Measurements from ENCODE around the gene MED26. TPM values are rescaled to one million over a fixed set of nuclear protein-coding genes. Genes with fewer than 3 reads are reported as not detected.

The MED26 gene
- total and polyA plus RNA-seq, 9 of the 15 experiments (the other 6 are each of a cell fraction or from before 2014, with no cell fraction given): 0.71 to 15.1 (median 6.2) TPM

DNA sequence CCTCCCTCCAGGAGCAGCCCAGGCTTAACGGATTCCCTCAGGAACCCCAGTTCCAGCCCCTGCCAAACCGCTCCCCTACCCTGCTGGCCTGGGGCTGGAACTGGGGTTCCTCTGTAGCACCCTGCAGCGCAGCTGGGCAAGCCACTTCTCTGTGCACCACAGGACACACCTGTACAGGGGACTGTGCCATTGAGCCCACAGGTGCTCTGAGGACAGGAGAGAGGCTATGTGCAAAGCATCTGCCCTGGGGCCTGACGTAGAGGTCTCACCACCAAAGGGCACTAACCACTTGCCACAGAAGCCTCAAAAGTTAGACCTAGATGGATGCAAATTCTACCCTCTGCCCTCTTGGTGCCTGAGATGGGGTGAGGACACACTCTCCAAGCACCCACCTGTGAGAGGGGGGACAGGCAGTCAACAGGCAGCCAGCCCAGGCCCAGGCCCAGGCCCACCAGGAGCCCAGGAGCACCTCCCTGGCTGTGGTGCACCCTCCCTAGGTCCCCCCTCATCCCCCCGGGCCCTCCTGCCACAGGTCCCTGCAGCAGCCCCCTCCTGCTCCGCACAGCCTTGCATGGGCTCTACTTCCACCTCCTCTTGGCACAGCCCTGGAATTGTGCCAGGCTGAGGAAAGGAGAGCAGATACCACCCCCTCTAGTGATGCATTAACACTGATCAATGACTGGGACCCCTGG, 28.2 kb downstream of the MED26 start (continued):
- TF ChIP-seq MBD1 (CRISPR knock-in tag; IDR thresholded peaks at IDR 0.05) (no peak), SREBF1 (IDR thresholded peaks at IDR 0.05; ENCODE audit: borderline replicate concordance, low read depth, low read length) (no peak)

- Histone ChIP-seq H3K79me2 (ENCODE audit: control insufficient read depth, insufficient read depth, low read length) (peaks cover 98% of the 10 kb centered on the region), H4K20me1 (replicated peaks; ENCODE audit: control insufficient read depth, insufficient read depth, low read length) (peaks cover 73% of the 10 kb centered on the region), H2AFZ (ENCODE audit: low read depth, low read length) (no peak overlapping the region), H3K4me3 (no peak overlapping the region), H3K9me3 (replicated peaks; ENCODE audit: control insufficient read depth, insufficient read depth, low read depth, low read length) (no peaks in the 10 kb centered on the region), H3K27me3 (ENCODE audit: control insufficient read depth in 2 of 2, insufficient read depth in 2 of 2, low read length in 2 of 2) (no peaks in the 10 kb centered on the region), H3K4me2 (ENCODE audit: insufficient read depth, low read length) (no peak overlapping the region), H3K4me1 (replicated peaks in 1 of 2; ENCODE audit: control insufficient read depth in 2 of 2, insufficient read depth in 2 of 2, low read length in 2 of 2) (peaks cover 4 to 36% of the 10 kb centered on the region in 2 experiments; a peak in 4 of 5 replicates), H3K27ac (ENCODE audit: extremely low read depth, low read depth, low read length) (no peak overlapping the region), H3K36me3 (ENCODE audit: control insufficient read depth, insufficient read depth, low read length) (peaks cover 2% of the 10 kb centered on the region; the same call in 2 of the 3 replicates), H3K9me1 (ENCODE audit: control insufficient read depth, insufficient read depth, low read length) (peaks cover 7% of the 10 kb centered on the region), H3K9ac (ENCODE audit: insufficient read depth in 1 of 2, low read depth in 2 of 2, low read length in 2 of 2) (no peak overlapping the region)
- POLR2A ChIA-PET: interaction anchor here (0.7 to 1.6 kb wide), 5 partner anchors 8 to 25 kb away, joined by 3 to 5 read pairs (median 4); no protein-coding TSS in a partner anchor
- CTCF ChIA-PET (ENCODE audit: low intra/inter-chr PET ratio): no interaction called here
- intact Hi-C loops (cut with micrococcal nuclease) (no loop called here), in situ Hi-C loops (cut with MboI) (no loop called here)
- ATAC-seq (no peak), DNase-seq (ENCODE audit: extremely low read depth in 1 of 4, low spot score in 3 of 4) (no peak), FAIRE-seq (no peak)
- no TSS peak for BruUV-seq (replicated peaks)
- 75% methylated on average over 4 of the region's 4 CpGs for WGBS (ENCODE audit: insufficient coverage, low coverage, missing lambda C conversion rate)
- TF ChIP-seq ZNF696 (CRISPR knock-in tag; conservative IDR thresholded peaks at IDR 0.05) (no peak), RFX1 (IDR thresholded peaks at IDR 0.05) (no peak), FOXO4 (CRISPR knock-in tag; IDR thresholded peaks at IDR 0.05) (no peak), PHTF2 (CRISPR knock-in tag; IDR thresholded peaks at IDR 0.05) (no peak), USF1 (CRISPR knock-in tag; IDR thresholded peaks at IDR 0.05) (no peak), ELK1 (CRISPR knock-in tag; IDR thresholded peaks at IDR 0.05) (no peak), ZNF263 (CRISPR knock-in tag; IDR thresholded peaks at IDR 0.05; ENCODE audit: borderline replicate concordance) (no peak), ZNF785 (CRISPR knock-in tag; IDR thresholded peaks at IDR 0.05) (no peak), SRSF3 (IDR thresholded peaks at IDR 0.05; ENCODE audit: insufficient read depth, low read length) (no peak), MAFG (tag; conservative IDR thresholded peaks at IDR 0.05) (no peak), C11orf30 (IDR thresholded peaks at IDR 0.05; ENCODE audit: low read depth) (no peak), ZNF3 (CRISPR knock-in tag; IDR thresholded peaks at IDR 0.05) (no peak), FOXJ3 (CRISPR knock-in tag; IDR thresholded peaks at IDR 0.05) (no peak), KAT2B (IDR thresholded peaks at IDR 0.05; ENCODE audit: low read depth, low read length) (no peak), EHMT2 (IDR thresholded peaks at IDR 0.05) (no peak)
Measured at GRCh38 chr19:16598848-16599247, 29.2 kb downstream of the MED26 start.

Measured in K562 (cell line).